ENCODE results near the gene OPTN. TPM values are rescaled to one million over a fixed set of nuclear protein-coding genes. Genes with fewer than 3 reads are reported as not detected.

Gene OPTN
- polyA plus RNA-seq, 1 of the 3 experiments (the other 2 are of a cell fraction): 21.6 TPM

- Histone ChIP-seq H3K9me2 (no peaks in the 10 kb centered on the region), H3F3A (replicated peaks; ENCODE audit: insufficient read depth) (no peaks in the 10 kb centered on the region), H3K9me3 (no peaks in the 10 kb centered on the region), H3K4me3 (ENCODE audit: low read depth in 2 of 2, low read length in 1 of 2) (no peak overlapping the region), H3K4me2 (no peak overlapping the region), H3K27ac (ENCODE audit: low read depth in 2 of 2, low read length in 1 of 2) (no peak overlapping the region), H3K36me3 (replicated peaks in 1 of 2; ENCODE audit: control insufficient read depth in 1 of 2, insufficient read depth in 2 of 2, low read length in 1 of 2) (peaks cover 51 to 62% of the 10 kb centered on the region in 2 experiments), H2AFZ (ENCODE audit: low read depth) (no peak overlapping the region), H3K27me3 (ENCODE audit: insufficient read depth) (no peaks in the 10 kb centered on the region), H3K79me2 (ENCODE audit: insufficient read depth) (no peaks in the 10 kb centered on the region; the same call in 1 of the 2 replicates), H3K9ac (no peak overlapping the region), H3K4me1 (ENCODE audit: control insufficient read depth in 1 of 2, insufficient read depth in 2 of 2, low read depth in 1 of 2, low read length in 1 of 2) (no peaks in the 10 kb centered on the region), H4K20me1 (ENCODE audit: insufficient read depth) (no peaks in the 10 kb centered on the region)
- CTCF ChIA-PET: no interaction called here
- no peak for TF ChIP-seq USF2 (IDR thresholded peaks at IDR 0.05; ENCODE audit: borderline replicate concordance, low read depth, low read length)
- TF ChIP-seq MAX (IDR thresholded peaks at IDR 0.05; ENCODE audit: low read depth): no peak
- no peak for TF ChIP-seq RAD21 (IDR thresholded peaks at IDR 0.05; ENCODE audit: low read length)
- no peak for TF ChIP-seq RCOR1 (IDR thresholded peaks at IDR 0.05; ENCODE audit: low read length)
- TF ChIP-seq, protein P1, sequence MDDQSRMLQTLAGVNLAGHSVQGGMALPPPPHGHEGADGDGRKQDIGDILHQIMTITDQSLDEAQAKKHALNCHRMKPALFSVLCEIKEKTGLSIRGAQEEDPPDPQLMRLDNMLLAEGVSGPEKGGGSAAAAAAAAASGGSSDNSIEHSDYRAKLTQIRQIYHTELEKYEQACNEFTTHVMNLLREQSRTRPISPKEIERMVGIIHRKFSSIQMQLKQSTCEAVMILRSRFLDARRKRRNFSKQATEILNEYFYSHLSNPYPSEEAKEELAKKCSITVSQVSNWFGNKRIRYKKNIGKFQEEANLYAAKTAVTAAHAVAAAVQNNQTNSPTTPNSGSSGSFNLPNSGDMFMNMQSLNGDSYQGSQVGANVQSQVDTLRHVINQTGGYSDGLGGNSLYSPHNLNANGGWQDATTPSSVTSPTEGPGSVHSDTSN (IDR thresholded peaks at IDR 0.05): no peak
- TF ChIP-seq REST (IDR thresholded peaks at IDR 0.05; ENCODE audit: low read depth, low read length): no peak
- no peak for TF ChIP-seq YY1 (IDR thresholded peaks at IDR 0.05; ENCODE audit: low read depth)
- TF ChIP-seq IRF3 (IDR thresholded peaks at IDR 0.05; ENCODE audit: low read depth, low read length): no peak
- 100% methylated on average over 1 of the region's 1 CpG for WGBS (ENCODE audit: low lambda C conversion rate)
- POLR2A ChIA-PET: no interaction called here
- DNase-seq: no peak
These were observed 21.5 kb downstream of the OPTN start for GRCh38 chr10:13121500-13121854.

- 92% methylated on average over 8 of the region's 8 CpGs for WGBS (ENCODE audit: low lambda C conversion rate)
- Histone ChIP-seq H4K20me1 (ENCODE audit: insufficient read depth) (no peaks in the 10 kb centered on the region), H3K27ac (ENCODE audit: low read depth in 2 of 2, low read length in 1 of 2) (no peak overlapping the region), H3K4me1 (ENCODE audit: control insufficient read depth in 1 of 2, insufficient read depth in 2 of 2, low read depth in 1 of 2, low read length in 1 of 2) (no peaks in the 10 kb centered on the region; a peak in 1 of 4 replicates), H3K9me2 (no peaks in the 10 kb centered on the region), H3K36me3 (replicated peaks in 1 of 2; ENCODE audit: control insufficient read depth in 1 of 2, insufficient read depth in 2 of 2, low read length in 1 of 2) (peaks cover 44 to 46% of the 10 kb centered on the region in 2 experiments), H3F3A (replicated peaks; ENCODE audit: insufficient read depth) (peaks cover 7% of the 10 kb centered on the region), H3K27me3 (ENCODE audit: insufficient read depth) (no peaks in the 10 kb centered on the region), H3K9ac (no peak overlapping the region), H3K4me2 (no peak overlapping the region), H3K4me3 (ENCODE audit: low read depth in 2 of 2, low read length in 1 of 2) (no peak overlapping the region), H3K79me2 (ENCODE audit: insufficient read depth) (no peaks in the 10 kb centered on the region), H3K9me3 (no peaks in the 10 kb centered on the region), H2AFZ (ENCODE audit: low read depth) (no peak overlapping the region)
- DNase-seq: no peak
- POLR2A ChIA-PET: no interaction called here
- CTCF ChIA-PET: interaction anchor here (1.9 kb wide), 1 partner anchor 24 kb away, joined by 5 read pairs; no protein-coding TSS in a partner anchor
- TF ChIP-seq TAF1 (IDR thresholded peaks at IDR 0.05; ENCODE audit: borderline replicate concordance, low read depth, low read length) (no peak), GABPA (IDR thresholded peaks at IDR 0.05; ENCODE audit: low read depth) (no peak), ELF1 (IDR thresholded peaks at IDR 0.05) (no peak), MAX (IDR thresholded peaks at IDR 0.05; ENCODE audit: low read depth) (no peak), REST (IDR thresholded peaks at IDR 0.05; ENCODE audit: low read depth, low read length) (no peak), EZH2phosphoT487 (IDR thresholded peaks at IDR 0.05; ENCODE audit: borderline replicate concordance, low read depth) (no peak), RAD21 (IDR thresholded peaks at IDR 0.05; ENCODE audit: low read length) (no peak), RFX5 (IDR thresholded peaks at IDR 0.05; ENCODE audit: low read length) (no peak), TEAD4 (IDR thresholded peaks at IDR 0.05; ENCODE audit: borderline replicate concordance, insufficient read depth) (no peak)
These were observed 36.7 kb downstream of the OPTN start for GRCh38 chr10:13136651-13137050.

Measured in SK-N-SH (cell line).